SJSA1 (cell line): ENCODE results near the gene BCL10. TPM values are rescaled to one million over a fixed set of nuclear protein-coding genes. Genes with fewer than 3 reads are reported as not detected.

Experiments used
- DNase-seq, 2 experiments: peaks; one replicate each; pipeline ENCODE4 v3.0.0-alpha.2; 2015 to 2020; ENCODE audit warnings: low spot score in 2 of 2, low read depth in 1 of 2
- H3K27ac ChIP-seq: fragments of 250-450 bp; sonication (Bioruptor Pico); 2 replicates; pipeline ENCODE4 v1.5.1; 2020; ENCODE audit warnings: mild to moderate bottlenecking, moderate library complexity
- H3K27me3 ChIP-seq: fragments of 250-450 bp; sonication (Bioruptor Pico); replicated peaks from 2 replicates; pipeline ENCODE4 v1.5.1; 2020; ENCODE audit warnings: mild to moderate bottlenecking, moderate library complexity
- H3K36me3 ChIP-seq: fragments of 250-450 bp; sonication (Bioruptor Pico); 2 replicates; pipeline ENCODE4 v1.5.1; 2020; ENCODE audit warnings: mild to moderate bottlenecking
- H3K4me1 ChIP-seq: fragments of 250-450 bp; sonication (Bioruptor Pico); replicated peaks from 2 replicates; pipeline ENCODE4 v1.6.1; 2021; ENCODE audit warnings: mild to moderate bottlenecking
- H3K4me3 ChIP-seq: fragments of 250-450 bp; sonication (Bioruptor Pico); 2 replicates; pipeline ENCODE4 v1.5.1; 2020; ENCODE audit warnings: mild to moderate bottlenecking
- H3K9me3 ChIP-seq: fragments of 250-450 bp; sonication (Bioruptor Pico); replicated peaks from 2 replicates; pipeline ENCODE4 v1.5.1; 2020; ENCODE audit warnings: mild to moderate bottlenecking
- total RNA-seq: library from RNA; depleted of rRNA; stranded (reverse); fragments of >200 nt; shearing (Covaris generic); gene quantifications from 2 replicates; pipeline ENCODE4 v1.2.3, GENCODE V29; 2014

The BCL10 gene
- total RNA-seq, 1 experiment from 2014 or later: 31.9 TPM

DNA sequence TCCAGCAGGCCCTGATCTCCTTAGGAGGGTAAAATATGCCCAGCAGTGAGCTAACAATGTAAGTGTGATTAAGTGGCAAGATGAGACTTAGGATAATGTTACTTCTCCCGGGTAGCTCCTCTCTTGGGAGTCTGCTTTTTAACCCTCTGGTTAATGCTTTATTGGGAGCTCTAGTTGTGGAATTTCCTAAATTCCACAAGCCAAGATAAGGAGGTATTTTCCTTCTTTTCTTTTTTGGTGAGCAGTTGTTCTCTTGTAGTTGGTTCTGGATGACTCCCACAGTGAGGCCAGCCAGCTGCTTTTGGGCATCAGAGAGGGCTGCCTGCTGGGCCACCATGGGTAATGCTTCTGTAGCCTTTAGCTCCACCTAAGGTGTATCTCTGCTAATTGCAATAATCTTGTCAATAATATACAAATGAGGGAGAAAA, 36.2 kb downstream of the BCL10 start:
- Histone ChIP-seq H3K36me3 (no peaks in the 10 kb centered on the region), H3K9me3 (no peaks in the 10 kb centered on the region), H3K27me3 (no peaks in the 10 kb centered on the region), H3K4me1 (peaks cover 10% of the 10 kb centered on the region), H3K4me3 (no peak overlapping the region), H3K27ac (no peak overlapping the region)
- DNase-seq: no peak

DNA sequence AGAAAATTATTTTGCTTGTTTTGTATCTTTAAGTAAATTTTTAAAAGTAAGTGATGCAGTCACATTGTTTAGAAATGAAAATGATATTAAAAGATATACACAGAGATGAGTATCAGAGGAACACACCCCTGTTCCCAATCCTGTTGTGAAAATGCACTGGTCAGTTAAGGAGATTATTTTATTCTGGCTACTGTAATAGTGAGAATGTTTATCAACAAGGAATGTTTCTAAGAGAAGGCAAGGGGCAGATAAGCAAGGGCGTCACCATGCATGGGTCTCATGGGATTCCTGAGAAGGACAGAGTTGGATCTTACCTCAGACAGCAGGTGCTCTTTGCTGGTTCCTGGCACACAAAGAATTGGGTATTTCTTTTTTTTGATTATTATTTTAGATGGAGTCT, 38.8 kb downstream of the BCL10 start:
- Histone ChIP-seq H3K36me3 (no peaks in the 10 kb centered on the region), H3K4me1 (no peaks in the 10 kb centered on the region), H3K27me3 (no peaks in the 10 kb centered on the region), H3K27ac (no peak overlapping the region), H3K4me3 (no peak overlapping the region), H3K9me3 (no peaks in the 10 kb centered on the region)
- DNase-seq: no peak

DNA sequence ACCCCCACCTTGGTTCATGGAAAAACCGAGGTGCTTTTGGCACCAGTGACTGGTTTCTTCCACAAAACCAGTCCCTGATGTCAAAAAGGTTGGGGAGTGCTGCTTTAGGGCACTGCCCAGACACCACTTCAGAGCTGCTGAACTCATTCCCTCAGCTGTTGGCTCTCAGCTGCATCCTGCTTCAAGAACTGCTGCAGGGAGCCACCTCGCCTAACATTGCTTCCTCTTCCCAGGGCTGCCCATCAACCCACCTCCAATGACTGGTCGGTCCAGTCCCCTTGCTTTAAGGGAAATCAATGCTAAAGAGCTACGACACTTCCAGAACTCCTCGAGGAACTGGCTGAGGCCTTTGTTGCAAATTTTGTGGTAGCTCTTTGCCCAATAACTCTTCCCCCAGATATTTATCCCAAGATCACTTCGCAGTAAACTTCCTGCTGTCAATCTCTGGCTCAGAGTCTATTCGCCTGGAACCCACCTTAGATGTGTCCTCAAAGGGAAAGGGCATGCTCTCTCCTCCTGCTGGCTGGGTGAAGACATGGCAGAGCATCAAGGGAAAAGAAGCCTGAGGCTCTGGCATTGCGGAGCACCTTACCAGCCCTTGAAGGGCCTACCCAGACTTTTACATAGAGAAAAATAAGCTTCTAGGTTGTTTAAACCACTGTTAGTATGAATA, 46.0 kb downstream of the BCL10 start:
- H3K9me3 ChIP-seq: no peaks in the 10 kb centered on the region
- no peak for DNase-seq
- no peak overlapping the region for H3K27ac ChIP-seq
- no peaks in the 10 kb centered on the region for H3K36me3 ChIP-seq
- H3K4me1 ChIP-seq: no peaks in the 10 kb centered on the region
- H3K4me3 ChIP-seq: no peak overlapping the region
- H3K27me3 ChIP-seq: no peaks in the 10 kb centered on the region

DNA sequence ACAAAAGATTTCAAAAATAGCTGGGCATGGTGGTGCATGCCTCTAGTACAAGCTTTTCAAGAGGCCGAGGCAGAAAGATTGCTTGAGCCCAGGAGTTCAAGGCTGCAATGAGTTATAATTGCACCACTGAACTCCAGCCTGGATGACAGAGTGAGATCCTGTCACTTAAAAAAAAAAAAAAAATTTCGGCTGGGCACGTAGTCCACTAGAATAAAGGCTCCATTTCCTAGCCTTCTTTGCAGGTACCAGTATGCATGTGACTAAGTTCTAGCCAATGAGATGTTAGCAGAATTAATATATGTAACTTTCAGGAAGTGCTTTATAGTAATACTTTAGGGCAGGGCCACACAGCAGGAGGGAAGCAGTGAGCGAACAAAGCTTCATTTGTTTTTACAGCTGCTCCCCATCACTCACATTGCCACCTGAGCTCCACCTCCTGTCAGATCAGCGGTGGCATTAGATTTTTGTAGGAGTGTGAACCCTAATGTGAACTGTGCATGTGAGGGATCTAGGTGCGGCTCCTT, 46.8 kb downstream of the BCL10 start:
- no peaks in the 10 kb centered on the region for H3K36me3 ChIP-seq
- H3K4me1 ChIP-seq: no peaks in the 10 kb centered on the region
- no peak overlapping the region for H3K27ac ChIP-seq
- DNase-seq: no peak
- H3K27me3 ChIP-seq: no peaks in the 10 kb centered on the region
- H3K9me3 ChIP-seq: no peaks in the 10 kb centered on the region
- H3K4me3 ChIP-seq: no peak overlapping the region

DNA sequence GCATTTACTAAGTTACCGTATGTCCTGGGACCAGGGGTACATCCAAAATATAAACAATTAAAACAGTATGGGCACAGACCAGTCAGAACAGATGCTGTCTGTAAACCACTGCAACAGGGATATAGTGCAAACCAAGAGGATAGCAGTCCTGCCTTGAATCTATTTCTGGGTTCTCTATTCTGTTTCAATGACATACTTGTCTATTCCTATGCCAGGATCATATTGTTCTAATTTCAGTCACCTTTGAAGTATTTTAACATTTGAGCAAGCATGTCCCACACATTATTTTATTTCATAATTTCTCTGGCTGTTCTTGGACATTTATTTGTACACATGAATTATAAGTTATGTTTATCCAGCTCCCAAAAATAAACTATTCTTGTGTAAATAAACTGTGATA, 47.5 kb downstream of the BCL10 start:
- no peak overlapping the region for H3K4me3 ChIP-seq
- no peaks in the 10 kb centered on the region for H3K36me3 ChIP-seq
- H3K27ac ChIP-seq: no peak overlapping the region
- no peaks in the 10 kb centered on the region for H3K4me1 ChIP-seq
- no peaks in the 10 kb centered on the region for H3K9me3 ChIP-seq
- DNase-seq: no peak
- no peaks in the 10 kb centered on the region for H3K27me3 ChIP-seq

DNA sequence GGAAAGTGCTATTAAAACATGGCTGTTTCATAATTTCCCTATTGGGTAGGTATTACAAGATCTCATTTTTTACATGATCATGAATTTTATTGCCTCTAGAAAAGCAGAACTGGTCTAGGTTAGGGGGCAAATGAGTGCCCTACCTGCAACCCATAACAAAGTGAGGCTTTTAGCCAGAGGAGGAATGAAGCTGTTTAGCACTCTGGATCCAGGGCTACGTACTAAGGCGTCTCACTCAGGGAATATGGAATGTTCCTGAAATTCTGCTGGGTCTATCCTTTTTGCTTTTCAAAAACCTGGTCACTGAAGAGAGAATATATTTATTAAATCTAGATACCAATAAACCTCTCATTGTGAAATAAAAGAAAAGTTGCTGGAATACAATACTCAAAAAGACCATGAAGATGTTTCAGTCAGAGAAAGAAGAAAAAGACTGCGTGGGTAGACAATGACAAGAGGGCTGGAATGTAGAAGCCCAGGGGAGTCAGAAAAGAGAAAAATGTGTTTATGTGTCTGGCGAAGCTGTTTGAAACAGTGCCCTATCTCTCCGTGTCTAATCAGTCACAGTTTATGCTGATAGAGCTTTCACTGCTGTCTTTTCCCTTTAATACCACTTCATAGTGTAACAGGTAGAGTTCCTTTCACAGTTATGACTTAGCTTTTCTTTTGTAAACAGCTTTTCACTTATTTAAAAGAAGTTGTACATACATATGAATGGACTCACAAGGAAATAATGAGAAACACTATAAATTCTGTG, 50.6 kb downstream of the BCL10 start:
- Histone ChIP-seq H3K4me3 (no peak overlapping the region), H3K36me3 (no peaks in the 10 kb centered on the region), H3K27ac (no peak overlapping the region), H3K4me1 (peaks cover 4% of the 10 kb centered on the region), H3K27me3 (no peaks in the 10 kb centered on the region), H3K9me3 (no peaks in the 10 kb centered on the region)
- DNase-seq: no peak

DNA sequence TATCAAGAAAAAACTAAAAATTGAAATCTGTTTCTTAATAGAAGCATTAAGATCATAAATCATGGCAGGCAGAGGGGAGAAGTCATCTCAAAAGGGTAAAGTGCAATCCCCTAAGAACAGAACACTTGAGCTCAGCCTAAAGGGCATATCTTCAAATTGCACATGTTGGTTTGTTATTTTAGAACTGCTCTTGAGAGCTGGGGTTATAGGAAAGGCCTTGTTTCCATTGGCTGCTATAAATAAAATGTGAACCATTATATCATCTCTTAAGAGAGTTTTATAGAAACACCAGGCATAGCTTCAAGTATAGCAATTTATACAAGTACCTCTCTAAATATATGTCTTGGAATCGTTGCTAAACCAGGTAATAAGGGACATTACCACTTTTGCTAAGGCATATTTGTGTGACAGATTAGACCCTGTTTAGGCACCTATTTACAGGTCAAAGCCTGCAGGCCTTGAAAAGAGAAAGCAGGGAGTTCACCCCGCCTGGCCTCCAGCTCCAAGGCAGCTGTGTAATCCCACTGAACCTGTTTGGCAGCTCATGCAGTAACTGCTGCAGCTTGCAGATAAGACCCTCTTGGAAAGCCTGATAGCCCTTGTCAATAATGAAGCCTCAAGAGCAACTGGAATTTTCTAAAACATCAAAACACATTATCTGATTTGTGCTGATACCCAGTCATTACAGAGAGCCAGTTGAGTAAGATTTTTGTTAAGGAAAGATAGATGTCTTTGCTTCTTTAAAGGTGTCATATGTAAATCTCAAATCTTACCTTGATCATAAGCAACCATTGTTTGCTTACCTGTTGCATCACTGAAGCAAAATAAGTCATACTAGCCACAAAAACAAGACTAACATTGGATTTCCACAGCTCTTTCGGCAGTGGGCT, 51.5 kb downstream of the BCL10 start:
- Histone ChIP-seq H3K4me1 (peaks cover 12% of the 10 kb centered on the region), H3K27ac (no peak overlapping the region), H3K9me3 (no peaks in the 10 kb centered on the region), H3K27me3 (no peaks in the 10 kb centered on the region), H3K36me3 (no peaks in the 10 kb centered on the region), H3K4me3 (no peak overlapping the region)
- DNase-seq: no peak

DNA sequence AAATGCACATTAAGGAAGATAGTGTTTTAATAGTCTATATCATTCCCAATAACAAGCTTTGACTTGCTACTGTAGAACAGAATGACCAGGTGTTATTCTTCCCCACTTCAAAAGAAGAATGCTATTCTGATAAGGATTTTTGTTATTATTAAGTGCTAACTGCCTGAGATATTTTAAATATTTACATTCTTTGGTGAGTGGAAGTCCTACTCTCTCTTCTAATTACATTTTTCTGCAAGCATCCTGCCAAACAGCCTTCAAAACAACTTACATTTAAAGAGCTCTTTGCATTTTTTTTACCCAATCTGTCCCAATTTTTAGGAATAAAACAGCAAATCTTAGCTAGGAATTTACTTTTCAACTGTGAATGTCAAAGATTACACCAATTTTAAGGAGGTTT, 52.1 kb downstream of the BCL10 start:
- no peak for DNase-seq
- H3K36me3 ChIP-seq: no peaks in the 10 kb centered on the region
- no peaks in the 10 kb centered on the region for H3K9me3 ChIP-seq
- no peaks in the 10 kb centered on the region for H3K27me3 ChIP-seq
- no peak overlapping the region for H3K27ac ChIP-seq
- H3K4me3 ChIP-seq: no peak overlapping the region
- H3K4me1 ChIP-seq: peaks cover 15% of the 10 kb centered on the region

DNA sequence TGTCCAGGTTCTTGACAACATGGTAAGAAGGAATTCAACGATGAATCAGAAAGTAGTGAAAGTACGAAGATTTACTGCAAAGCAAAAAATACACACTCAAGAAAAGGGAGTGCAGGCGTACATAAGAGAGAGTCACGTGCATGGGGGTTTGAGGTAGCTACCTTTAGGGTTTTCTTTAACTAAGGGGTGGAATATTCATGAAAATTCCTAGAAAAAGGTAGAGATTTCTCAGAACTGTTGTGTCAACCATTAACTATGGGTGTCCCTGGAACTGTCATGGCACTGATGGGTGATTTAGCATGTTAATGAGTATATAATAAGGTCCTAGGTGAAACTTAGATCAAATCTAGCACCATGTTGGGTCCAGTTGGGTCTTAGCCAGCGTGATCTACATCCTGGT, 53.1 kb downstream of the BCL10 start:
- no peak for DNase-seq
- no peaks in the 10 kb centered on the region for H3K36me3 ChIP-seq

DNA sequence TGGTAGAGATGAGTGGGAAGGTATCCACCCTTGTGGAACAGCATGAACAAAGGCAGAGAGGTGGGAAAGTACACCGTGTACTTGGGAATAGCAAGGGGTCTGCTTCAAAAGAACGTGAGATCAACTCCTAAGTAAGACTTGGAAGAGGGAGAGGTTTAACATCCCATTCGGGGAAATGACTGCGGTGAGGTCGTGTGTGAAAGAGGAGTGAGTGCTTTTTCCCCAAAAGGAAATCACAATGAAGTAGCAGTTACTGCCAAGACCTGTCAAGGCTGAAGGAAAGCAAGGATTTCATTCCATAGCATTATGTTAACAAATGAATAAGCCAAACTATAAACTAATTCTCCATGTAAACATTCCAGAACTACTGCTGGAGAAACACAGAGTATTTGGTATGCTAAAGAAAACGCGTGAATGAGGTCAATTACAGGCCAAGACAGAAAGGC, 55.7 kb downstream of the BCL10 start:
- Histone ChIP-seq H3K36me3 (no peaks in the 10 kb centered on the region), H3K9me3 (no peaks in the 10 kb centered on the region), H3K4me3 (no peak overlapping the region), H3K27me3 (no peaks in the 10 kb centered on the region), H3K27ac (peak overlapping the region; percentile 38; the same call in 1 of the 2 replicates), H3K4me1 (peaks cover 15% of the 10 kb centered on the region)
- peak in 1 of 2 experiments; percentile 50 for DNase-seq

More for the DNA sequence above, 53.1 kb downstream of the BCL10 start:
- Histone ChIP-seq H3K9me3 (no peaks in the 10 kb centered on the region), H3K4me1 (peaks cover 15% of the 10 kb centered on the region), H3K27ac (no peak overlapping the region), H3K27me3 (no peaks in the 10 kb centered on the region), H3K4me3 (no peak overlapping the region)

DNA sequence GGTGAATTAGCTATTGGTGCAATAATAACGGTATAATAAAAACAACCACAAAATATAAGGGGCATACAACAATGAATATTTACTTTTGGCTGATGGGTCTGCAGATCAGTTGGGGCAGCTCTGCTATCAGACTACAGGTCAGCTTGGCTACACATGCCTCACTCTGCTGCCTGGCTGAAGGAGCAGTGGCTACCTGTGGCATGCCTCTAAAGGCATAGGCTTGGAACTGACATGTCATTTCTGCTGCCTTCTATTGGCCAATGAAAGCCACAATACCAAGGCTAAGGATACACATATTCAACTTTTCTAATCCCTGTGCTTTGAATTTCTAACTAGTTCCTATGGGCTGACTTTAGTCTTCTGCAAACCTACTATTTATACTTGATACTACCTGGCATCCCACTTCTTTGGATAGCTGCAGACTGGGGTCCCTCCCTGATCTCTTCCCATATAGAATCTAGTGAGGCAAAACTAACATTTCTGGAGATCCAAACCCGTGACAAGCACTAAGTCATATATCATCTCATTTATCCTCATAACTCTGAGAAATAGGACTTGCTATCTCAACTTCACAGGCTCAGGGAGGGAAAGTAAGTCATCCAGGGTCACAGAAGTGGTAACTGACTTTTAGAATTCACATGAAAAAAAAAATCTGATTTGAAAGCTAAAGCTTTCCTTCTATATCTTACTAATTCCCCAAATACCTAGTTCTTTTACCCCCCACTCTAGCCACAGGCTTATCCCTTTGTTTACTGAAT, 56.4 kb downstream of the BCL10 start:
- Histone ChIP-seq H3K9me3 (no peaks in the 10 kb centered on the region), H3K4me3 (no peak overlapping the region), H3K4me1 (peaks cover 16% of the 10 kb centered on the region), H3K27ac (peak overlapping the region; percentile 38; the same call in 1 of the 2 replicates), H3K27me3 (no peaks in the 10 kb centered on the region), H3K36me3 (no peaks in the 10 kb centered on the region)
- no peak for DNase-seq

DNA sequence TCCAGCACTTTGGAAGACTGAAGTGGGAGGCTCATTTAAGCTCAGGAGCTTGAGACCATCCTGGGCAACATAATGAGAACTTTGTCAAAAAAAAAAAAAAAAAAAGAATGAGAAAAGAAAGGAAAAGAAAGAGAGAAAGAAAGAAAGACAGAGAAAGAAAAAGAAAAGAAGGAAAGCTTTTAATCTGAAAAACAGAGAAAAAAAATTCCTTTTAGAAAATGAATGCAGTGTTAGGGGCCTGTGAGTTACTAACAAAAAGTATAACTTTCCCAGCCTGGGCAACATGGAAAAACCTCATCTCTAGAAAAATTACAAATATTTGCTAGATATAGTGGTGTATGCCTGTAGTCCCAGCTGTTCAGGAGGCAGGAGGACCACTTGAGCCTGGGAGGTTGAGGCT, 59.7 kb downstream of the BCL10 start:
- Histone ChIP-seq H3K4me1 (peaks cover 22% of the 10 kb centered on the region), H3K27me3 (no peaks in the 10 kb centered on the region), H3K9me3 (no peaks in the 10 kb centered on the region), H3K36me3 (no peaks in the 10 kb centered on the region), H3K27ac (no peak overlapping the region), H3K4me3 (no peak overlapping the region)
- DNase-seq: no peak
